Central memory CD8-positive, alpha-beta T cell (primary cell): Measurements from ENCODE around the gene CFI.

Experiments
- ATAC-seq: fragments of 150-1000 bp; cut with Tn5 transposase; replicated peaks from 2 replicates; pipeline ENCODE4 v1.10.0; 2022; ENCODE audit warnings: mild to moderate bottlenecking, moderate FRiP score, moderate number of reproducible peaks; ENCODE audit not compliant: poor library complexity, severe bottlenecking; ENCODE audit errors: extremely low read depth
- DNase-seq, 2 donors: peaks; one replicate each; pipeline ENCODE4 v3.0.0; 2021; ENCODE audit warnings: low spot score in 2 of 2
- H3K27ac Mint-ChIP-seq: one replicate; pipeline ENCODE4 v1.8.0; 2022; ENCODE audit warnings: low read depth, mild to moderate bottlenecking, moderate library complexity, mixed read lengths
- H3K27me3 Mint-ChIP-seq: one replicate; pipeline ENCODE4 v1.8.0; 2022; ENCODE audit warnings: mixed read lengths
- H3K36me3 Mint-ChIP-seq: one replicate; pipeline ENCODE4 v1.8.0; 2022; ENCODE audit warnings: mild to moderate bottlenecking, moderate library complexity, mixed read lengths; ENCODE audit not compliant: insufficient read depth
- H3K4me1 Mint-ChIP-seq: one replicate; pipeline ENCODE4 v1.8.0; 2022; ENCODE audit warnings: mixed read lengths
- H3K4me3 Mint-ChIP-seq: one replicate; pipeline ENCODE4 v1.8.0; 2022; ENCODE audit warnings: mild to moderate bottlenecking, moderate library complexity, mixed read lengths
- H3K9me3 Mint-ChIP-seq: one replicate; pipeline ENCODE4 v1.8.0; 2022; ENCODE audit warnings: mixed read lengths

CFI gene

GRCh38 chr4:109718759-109719158 lies 83.0 kb downstream of the CFI start:
- no peak overlapping the region for H3K4me3 Mint-ChIP-seq
- DNase-seq (no peak), ATAC-seq (no peak)
- H3K4me1 Mint-ChIP-seq, result peaks cover 6% of the 10 kb centered on the region
- peaks cover 10% of the 10 kb centered on the region for H3K36me3 Mint-ChIP-seq
- no peak overlapping the region for H3K27ac Mint-ChIP-seq
- H3K27me3 Mint-ChIP-seq, result no peaks in the 10 kb centered on the region
- no peaks in the 10 kb centered on the region for H3K9me3 Mint-ChIP-seq

- H3K36me3 Mint-ChIP-seq, result peaks cover 17% of the 10 kb centered on the region
- no peak overlapping the region for H3K4me3 Mint-ChIP-seq
- H3K4me1 Mint-ChIP-seq, result no peaks in the 10 kb centered on the region
- DNase-seq (no peak), ATAC-seq (no peak)
- H3K27me3 Mint-ChIP-seq, result no peaks in the 10 kb centered on the region
- H3K27ac Mint-ChIP-seq, result no peak overlapping the region
- no peaks in the 10 kb centered on the region for H3K9me3 Mint-ChIP-seq
These were observed 88.3 kb downstream of the CFI start for GRCh38 chr4:109713500-109713899.

DNA sequence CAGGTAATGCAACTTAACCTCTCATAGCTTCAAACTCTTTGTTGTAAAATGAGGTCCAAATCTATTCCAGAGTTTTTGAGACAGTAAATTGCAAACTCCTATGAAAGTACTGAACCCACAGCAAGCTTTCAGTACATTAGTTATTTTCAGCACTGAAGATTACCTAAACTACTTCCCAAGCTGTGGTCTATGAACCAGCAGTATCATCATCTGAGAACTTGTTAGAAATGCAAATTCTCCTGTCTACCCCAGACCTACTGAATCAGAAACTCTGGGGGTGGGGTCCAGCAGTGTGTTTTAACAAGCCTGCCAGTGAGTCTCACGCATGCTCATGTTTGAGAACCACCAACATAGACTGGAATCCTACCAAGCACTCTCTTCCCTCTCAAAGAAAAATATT lies 92.8 kb downstream of the CFI start:
- DNase-seq (no peak), ATAC-seq (no peak)
- Mint-ChIP-seq H3K27ac (no peak overlapping the region), H3K27me3 (no peaks in the 10 kb centered on the region), H3K36me3 (peaks cover 12% of the 10 kb centered on the region), H3K4me1 (peaks cover 2% of the 10 kb centered on the region), H3K9me3 (no peaks in the 10 kb centered on the region), H3K4me3 (no peak overlapping the region)

- ATAC-seq, result no peak
- Mint-ChIP-seq H3K27ac (no peak overlapping the region), H3K27me3 (no peaks in the 10 kb centered on the region), H3K36me3 (peaks cover 12% of the 10 kb centered on the region), H3K9me3 (no peaks in the 10 kb centered on the region), H3K4me3 (no peak overlapping the region), H3K4me1 (peaks cover 8% of the 10 kb centered on the region)
- DNase-seq, result no peak
These were observed 93.4 kb downstream of the CFI start for GRCh38 chr4:109708435-109708834.

DNA sequence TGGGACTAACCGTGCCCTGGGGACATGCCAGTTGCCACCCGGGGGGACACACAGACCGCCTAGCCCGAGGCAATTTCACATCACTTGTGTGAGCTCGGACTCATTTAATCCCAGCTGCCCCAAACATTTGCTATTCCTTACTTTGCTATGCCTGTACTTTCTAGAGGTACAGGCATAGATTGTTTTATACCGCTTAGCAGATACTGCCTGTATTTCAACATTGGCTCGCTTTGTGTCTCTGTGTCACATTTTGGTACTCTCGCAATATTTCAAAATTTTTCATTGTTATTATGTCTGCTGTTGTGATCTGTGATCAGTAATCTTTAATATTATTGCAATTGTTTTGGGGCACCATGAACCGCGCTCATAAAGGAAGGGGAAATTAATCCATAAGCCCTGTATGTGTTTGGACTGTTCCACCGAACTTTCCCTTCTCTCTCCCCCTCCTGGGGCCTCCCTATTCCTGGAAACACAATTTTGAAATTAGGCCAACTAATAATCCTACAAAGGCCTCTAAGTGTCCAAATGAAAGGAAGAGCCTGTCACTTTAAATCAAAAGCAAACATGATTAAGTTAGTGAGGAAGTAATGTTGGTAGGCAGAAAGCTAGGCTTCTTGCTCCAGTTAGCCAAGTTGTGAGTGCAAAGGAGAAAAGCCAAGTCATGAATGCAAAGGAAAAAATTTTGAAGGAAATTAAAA lies 98.0 kb downstream of the CFI start:
- ATAC-seq (no peak), DNase-seq (no peak)
- Mint-ChIP-seq H3K9me3 (no peaks in the 10 kb centered on the region), H3K4me3 (peak overlapping the region; percentile 90), H3K36me3 (peaks cover 12% of the 10 kb centered on the region), H3K4me1 (peaks cover 37% of the 10 kb centered on the region), H3K27me3 (no peaks in the 10 kb centered on the region), H3K27ac (peak overlapping the region; percentile 94)

- Mint-ChIP-seq H3K9me3 (no peaks in the 10 kb centered on the region), H3K4me3 (peak within 1 kb of the TSS; percentile 90), H3K27ac (peak within 1 kb of the TSS; percentile 94), H3K36me3 (peaks cover 12% of the 10 kb centered on the region), H3K27me3 (no peaks in the 10 kb centered on the region), H3K4me1 (peaks cover 44% of the 10 kb centered on the region)
- peak; percentile 95 for ATAC-seq
- DNase-seq, result peak; percentile 62 to 63
These were observed 98.7 kb downstream of the CFI start, which contains the start of gene CASP6 for GRCh38 chr4:109702950-109703663. CASP6 (minus strand) TSS chr4:109703445; CDS start chr4:109703395, 50 bp downstream.

DNA sequence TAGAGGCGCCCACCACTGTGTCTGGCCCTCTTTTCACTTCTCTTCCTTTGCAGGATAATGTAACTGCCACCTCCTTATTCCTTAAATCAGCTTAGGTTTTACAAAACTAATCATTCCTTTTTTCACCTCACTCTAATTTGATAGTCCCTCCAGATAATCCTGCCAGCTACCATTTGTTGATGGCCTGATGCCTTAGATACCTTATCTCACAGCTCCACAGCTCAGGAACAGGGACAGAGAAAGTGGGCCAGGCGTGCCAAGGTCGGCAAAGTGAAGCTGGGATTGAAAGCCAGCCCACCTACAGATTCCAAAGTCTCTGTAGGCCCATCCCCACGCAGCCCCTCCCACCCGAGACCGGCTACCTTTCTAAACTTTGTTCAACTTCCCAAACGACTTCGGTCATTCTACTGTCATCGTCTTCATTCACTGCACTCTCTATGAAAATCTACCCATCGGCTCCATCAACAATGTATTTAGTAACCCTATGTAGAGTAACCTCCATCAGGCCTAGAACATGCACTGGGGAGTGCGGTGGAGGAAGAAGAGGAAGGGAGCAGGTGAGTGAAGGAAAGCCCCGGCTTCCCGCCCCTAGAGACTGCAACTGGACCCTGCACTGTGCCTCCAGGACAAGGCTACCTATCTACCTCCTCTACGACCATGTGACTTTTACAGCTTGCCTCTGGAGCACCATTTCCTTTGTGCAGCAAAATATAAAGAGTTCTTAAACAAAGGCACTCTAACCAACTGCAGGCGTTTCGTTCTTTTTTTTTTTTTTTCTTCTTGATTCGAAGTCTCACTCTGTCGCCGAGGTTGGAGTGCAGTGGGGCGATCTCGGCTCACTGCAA lies 100.0 kb downstream of the CFI start:
- Mint-ChIP-seq H3K4me1 (peaks cover 49% of the 10 kb centered on the region), H3K27ac (peak overlapping the region; percentile 94), H3K27me3 (no peaks in the 10 kb centered on the region), H3K4me3 (peak overlapping the region; percentile 90), H3K9me3 (no peaks in the 10 kb centered on the region), H3K36me3 (peaks cover 16% of the 10 kb centered on the region)
- no peak for ATAC-seq
- no peak for DNase-seq

DNA sequence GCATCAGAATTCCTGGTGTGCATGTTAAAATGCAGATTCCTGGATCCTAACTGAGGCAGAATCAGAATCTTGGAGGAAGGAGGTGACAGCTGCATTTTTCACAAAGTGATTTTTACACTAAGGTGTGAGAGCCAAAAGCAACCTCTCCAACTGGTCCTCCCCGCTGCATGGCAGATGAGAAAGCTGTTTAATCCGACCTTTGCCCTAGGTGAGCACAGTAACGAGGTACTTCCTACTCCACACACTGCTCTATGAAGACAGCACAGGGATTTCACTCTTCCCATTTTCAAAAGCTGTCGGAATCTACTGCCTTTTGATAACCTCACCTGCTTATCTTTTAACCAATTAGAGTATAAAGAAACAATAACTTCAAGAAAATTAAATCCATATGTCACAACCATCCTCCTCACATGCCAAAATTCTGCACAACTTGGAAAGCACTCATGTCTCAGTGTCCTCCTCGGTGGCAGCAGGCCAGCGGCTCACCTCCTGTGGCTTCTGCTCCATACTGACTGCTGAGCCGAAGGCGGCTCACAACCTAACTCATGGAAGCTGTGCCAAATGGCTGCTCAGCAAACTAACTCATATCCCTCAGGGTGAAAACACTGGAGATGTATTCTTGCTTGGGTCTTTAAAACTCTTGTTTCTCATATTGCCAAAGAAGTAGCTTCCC lies 102.1 kb downstream of the CFI start:
- Mint-ChIP-seq H3K27me3 (no peaks in the 10 kb centered on the region), H3K27ac (peak overlapping the region; percentile 21), H3K4me3 (no peak overlapping the region), H3K4me1 (peaks cover 49% of the 10 kb centered on the region), H3K36me3 (peaks cover 20% of the 10 kb centered on the region), H3K9me3 (no peaks in the 10 kb centered on the region)
- DNase-seq (no peak), ATAC-seq (no peak)

- H3K27ac Mint-ChIP-seq, result no peak overlapping the region
- no peak overlapping the region for H3K4me3 Mint-ChIP-seq
- DNase-seq (no peak), ATAC-seq (no peak)
- no peaks in the 10 kb centered on the region for H3K27me3 Mint-ChIP-seq
- no peaks in the 10 kb centered on the region for H3K9me3 Mint-ChIP-seq
- H3K4me1 Mint-ChIP-seq, result peaks cover 43% of the 10 kb centered on the region
- peaks cover 24% of the 10 kb centered on the region for H3K36me3 Mint-ChIP-seq
These were observed 103.1 kb downstream of the CFI start for GRCh38 chr4:109698656-109699055.

DNA sequence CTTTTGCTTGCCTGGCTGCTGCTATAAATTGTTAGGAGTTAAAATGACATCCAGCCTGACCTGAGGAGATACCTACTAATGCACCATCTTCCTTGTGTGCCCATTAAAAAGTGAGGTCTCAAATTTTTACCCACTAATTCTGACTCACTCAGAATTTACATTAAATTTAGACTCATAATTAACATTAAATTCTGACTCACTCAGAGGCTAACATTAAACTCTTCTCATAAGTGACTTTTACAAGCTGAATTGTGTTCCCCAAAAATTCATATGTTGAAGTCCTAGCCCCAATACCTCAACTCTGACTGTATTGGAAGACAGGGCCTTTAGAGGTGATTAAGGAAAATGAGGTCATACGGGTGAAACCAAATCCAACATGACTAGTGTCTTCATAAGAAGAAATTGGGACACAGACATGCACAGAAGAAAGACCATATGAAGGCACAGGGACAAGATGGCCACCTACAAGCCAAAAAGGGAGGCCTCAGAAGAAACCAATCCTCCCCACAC lies 110.3 kb downstream of the CFI start:
- peak; percentile 7 for ATAC-seq
- Mint-ChIP-seq H3K4me3 (peak overlapping the region; percentile 55), H3K9me3 (no peaks in the 10 kb centered on the region), H3K4me1 (peaks cover 31% of the 10 kb centered on the region), H3K27me3 (no peaks in the 10 kb centered on the region), H3K27ac (peak overlapping the region; percentile 59), H3K36me3 (peaks cover 36% of the 10 kb centered on the region)
- no peak for DNase-seq
